NB4 (cell line): Measurements from ENCODE around the gene ASCC1.

Source experiments
- MYC ChIP-seq: IDR thresholded peaks from 2 replicates; pipeline ENCODE4 v1.6.1; 2011; ENCODE audit warnings: low read depth, low read length
- POLR2A ChIP-seq: IDR thresholded peaks from 2 replicates; pipeline ENCODE4 v1.6.1; 2011; ENCODE audit warnings: mild to moderate bottlenecking; ENCODE audit not compliant: insufficient read length; ENCODE audit errors: extremely low read depth
- TF ChIP-seq, protein P1 (sequence below): IDR thresholded peaks from one replicate; pipeline ENCODE4 v1.5.1; 2012; ENCODE audit warnings: low read depth, low read length
- TF ChIP-seq, protein P2 (sequence below): IDR thresholded peaks from 2 replicates; pipeline ENCODE4 v1.6.1; 2011; ENCODE audit warnings: low read depth, low read length

DNA sequence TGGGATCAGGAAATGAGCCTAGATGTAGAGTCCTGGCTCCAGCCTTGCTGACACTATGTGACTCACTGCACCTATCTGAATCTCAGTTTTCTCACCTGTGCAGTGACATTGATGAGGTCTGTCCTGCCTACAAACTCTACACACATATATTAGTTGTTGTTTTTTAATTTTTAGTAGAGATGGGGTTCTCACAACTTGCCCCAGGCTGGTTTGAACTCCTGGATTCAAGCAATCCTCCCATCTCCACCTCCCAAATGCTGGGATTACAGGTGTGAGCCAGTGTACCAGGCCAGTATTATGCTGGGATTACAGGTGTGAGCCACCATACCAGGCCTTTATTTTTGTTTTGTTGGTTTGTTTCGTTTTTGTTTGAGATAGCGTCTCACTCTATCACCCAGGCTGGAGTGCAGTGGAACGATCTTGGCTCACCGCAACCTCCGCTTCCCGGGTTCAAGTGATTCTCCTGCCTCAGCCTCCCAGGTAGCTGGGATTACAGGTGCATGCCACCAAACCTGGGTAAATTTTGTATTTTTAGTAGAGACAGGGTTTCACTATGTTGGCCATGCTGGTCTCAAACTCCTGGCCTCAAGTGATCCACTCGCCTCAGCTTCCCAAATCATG, 45.8 kb upstream of the ASCC1 start:
- TF ChIP-seq, protein P1, sequence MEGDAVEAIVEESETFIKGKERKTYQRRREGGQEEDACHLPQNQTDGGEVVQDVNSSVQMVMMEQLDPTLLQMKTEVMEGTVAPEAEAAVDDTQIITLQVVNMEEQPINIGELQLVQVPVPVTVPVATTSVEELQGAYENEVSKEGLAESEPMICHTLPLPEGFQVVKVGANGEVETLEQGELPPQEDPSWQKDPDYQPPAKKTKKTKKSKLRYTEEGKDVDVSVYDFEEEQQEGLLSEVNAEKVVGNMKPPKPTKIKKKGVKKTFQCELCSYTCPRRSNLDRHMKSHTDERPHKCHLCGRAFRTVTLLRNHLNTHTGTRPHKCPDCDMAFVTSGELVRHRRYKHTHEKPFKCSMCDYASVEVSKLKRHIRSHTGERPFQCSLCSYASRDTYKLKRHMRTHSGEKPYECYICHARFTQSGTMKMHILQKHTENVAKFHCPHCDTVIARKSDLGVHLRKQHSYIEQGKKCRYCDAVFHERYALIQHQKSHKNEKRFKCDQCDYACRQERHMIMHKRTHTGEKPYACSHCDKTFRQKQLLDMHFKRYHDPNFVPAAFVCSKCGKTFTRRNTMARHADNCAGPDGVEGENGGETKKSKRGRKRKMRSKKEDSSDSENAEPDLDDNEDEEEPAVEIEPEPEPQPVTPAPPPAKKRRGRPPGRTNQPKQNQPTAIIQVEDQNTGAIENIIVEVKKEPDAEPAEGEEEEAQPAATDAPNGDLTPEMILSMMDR: no peak
- TF ChIP-seq, protein P2, sequence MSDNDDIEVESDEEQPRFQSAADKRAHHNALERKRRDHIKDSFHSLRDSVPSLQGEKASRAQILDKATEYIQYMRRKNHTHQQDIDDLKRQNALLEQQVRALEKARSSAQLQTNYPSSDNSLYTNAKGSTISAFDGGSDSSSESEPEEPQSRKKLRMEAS: no peak
- TF ChIP-seq POLR2A: no peak
- no peak for TF ChIP-seq MYC
